B cell (primary cell): ENCODE data around the gene MND1. TPM values are rescaled to one million over a fixed set of nuclear protein-coding genes. Genes with fewer than 3 reads are reported as not detected.
A peak's percentile ranks its signal among the peaks of the same experiment; 100 is the strongest.

Experiments
- ATAC-seq: fragments of 200-7000 bp; cut with Tn5 transposase; one replicate; pipeline ENCODE4 v1.10.0; 2021; ENCODE audit warnings: low read depth, mild to moderate bottlenecking, moderate number of reproducible peaks, moderate library complexity
- CTCF ChIA-PET: fragments of 350-600 bp; sonication (Branson Sonifier 250); formaldehyde crosslinking; loops from one replicate; lab custom pipeline; 2021; ENCODE audit warnings: antibody characterized with exemption, inconsistent platforms; lab: Charles Lee
- POLR2A ChIA-PET: fragments of 350-600 bp; sonication (Branson Sonifier 250); formaldehyde crosslinking; loops from one replicate; lab custom pipeline; 2021; ENCODE audit warnings: antibody characterized with exemption; lab: Charles Lee
- DNase-seq: peaks from one replicate; pipeline ENCODE4 v3.0.0; 2013
- H2AFZ ChIP-seq: 2 replicates; pipeline ENCODE4 v1.6.1; 2012; ENCODE audit warnings: mild to moderate bottlenecking, low read depth, low read length; ENCODE audit not compliant: insufficient read depth, poor library complexity, severe bottlenecking
- H3K27ac ChIP-seq, 2 donors: 1 replicate in 1 of 2; 2 replicates in 1 of 2; pipeline ENCODE4 v1.5.1; 2012 to 2013; ENCODE audit warnings: low read length in 2 of 2, mild to moderate bottlenecking in 2 of 2, moderate library complexity in 1 of 2
- H3K27me3 ChIP-seq, 4 experiments: fragments of 200-600 bp in 1 of 4; sonication (generic) in 1 of 4; replicated peaks in 1 of 4; 1 replicate in 2 of 4; 2 replicates in 2 of 4; pipeline versions ENCODE4 v1.6.1 to v1.7.0; 2013 to 2016; ENCODE audit warnings: low read length in 3 of 4, mild to moderate bottlenecking in 2 of 4, mixed read lengths in 1 of 4, moderate library complexity in 1 of 4; ENCODE audit not compliant: insufficient read depth in 4 of 4, control insufficient read depth in 3 of 4; ENCODE audit errors: control extremely low read depth in 1 of 4
- H3K36me3 ChIP-seq, 2 experiments: replicated peaks in 1 of 2; 1 replicate in 1 of 2; 2 replicates in 1 of 2; pipeline versions ENCODE4 v1.6.1 to v1.7.1; 2013; ENCODE audit warnings: low read length in 1 of 2; ENCODE audit not compliant: insufficient read depth in 2 of 2, control insufficient read depth in 1 of 2; ENCODE audit errors: control extremely low read depth in 1 of 2, extremely low read depth in 1 of 2
- H3K4me1 ChIP-seq, 2 donors: fragments of 200-600 bp in 1 of 2; sonication (generic) in 1 of 2; 1 replicate in 1 of 2; 2 replicates in 1 of 2; pipeline versions ENCODE4 v1.5.1 to v1.6.1; 2013 to 2017; ENCODE audit warnings: low read length in 2 of 2; ENCODE audit not compliant: control insufficient read depth in 2 of 2, insufficient read depth in 2 of 2
- H3K4me2 ChIP-seq: replicated peaks from 2 replicates; pipeline ENCODE3; 2012; ENCODE audit warnings: mild to moderate bottlenecking, low read depth, low read length; ENCODE audit not compliant: poor library complexity, severe bottlenecking
- H3K4me3 ChIP-seq, 5 experiments: fragments of 200-600 bp in 1 of 5; sonication (generic) in 1 of 5; 1 replicate in 3 of 5; 2 replicates in 2 of 5; pipeline versions ENCODE4 v1.5.1 to v1.7.0; 2011 to 2016; ENCODE audit warnings: low read length in 4 of 5, mild to moderate bottlenecking in 4 of 5, low read depth in 2 of 5, control low read depth in 1 of 5, moderate library complexity in 1 of 5; ENCODE audit not compliant: insufficient read depth in 1 of 5; ENCODE audit errors: control extremely low read depth in 1 of 5, extremely low read depth in 1 of 5
- H3K79me2 ChIP-seq: fragments of 200-600 bp; sonication (generic); one replicate; pipeline ENCODE4 v1.6.0; 2016; ENCODE audit warnings: low read length; ENCODE audit not compliant: control insufficient read depth, insufficient read depth
- H3K9ac ChIP-seq: fragments of 200-600 bp; sonication (generic); 2 replicates; pipeline ENCODE4 v1.6.1; 2017; ENCODE audit warnings: mild to moderate bottlenecking, low read length, moderate library complexity
- H3K9me3 ChIP-seq, 3 donors: one replicate each; pipeline versions ENCODE4 v1.6.1 to v1.7.1; 2013; ENCODE audit warnings: low read length in 2 of 3; ENCODE audit not compliant: control insufficient read depth in 2 of 3, insufficient read depth in 1 of 3; ENCODE audit errors: control extremely low read depth in 1 of 3
- H4K20me1 ChIP-seq: 2 replicates; pipeline ENCODE4 v1.6.0; 2012; ENCODE audit warnings: mild to moderate bottlenecking, low read length; ENCODE audit not compliant: insufficient read depth, control insufficient read depth, poor library complexity, severe bottlenecking
- H3K27ac Mint-ChIP-seq: one replicate; pipeline ENCODE4 v1.8.0; 2021; ENCODE audit warnings: mixed read lengths
- H3K27me3 Mint-ChIP-seq: one replicate; pipeline ENCODE4 v1.8.0; 2021; ENCODE audit warnings: mixed read lengths
- H3K4me1 Mint-ChIP-seq: one replicate; pipeline ENCODE4 v1.8.0; 2021; ENCODE audit warnings: mixed read lengths
- H3K4me3 Mint-ChIP-seq: one replicate; pipeline ENCODE4 v1.8.0; 2021; ENCODE audit warnings: mixed read lengths
- H3K9me3 Mint-ChIP-seq: one replicate; pipeline ENCODE4 v1.8.0; 2022; ENCODE audit warnings: mixed read lengths; ENCODE audit not compliant: insufficient read depth
- CTCF ChIP-seq: fragments of 200-600 bp; IDR thresholded peaks from one replicate; pipeline ENCODE4 v1.8.0; 2022; ENCODE audit warnings: antibody characterized with exemption, mild to moderate bottlenecking
- EZH2 ChIP-seq: IDR thresholded peaks from 2 replicates; pipeline ENCODE4 v1.6.1; 2012; ENCODE audit warnings: borderline replicate concordance, low read depth, mild to moderate bottlenecking, moderate library complexity, low read length; ENCODE audit not compliant: insufficient read depth, poor library complexity, severe bottlenecking
- WGBS: methylation state at CpG from one replicate; pipeline ENCODE4 v1.1.5; 2013; ENCODE audit warnings: missing lambda C conversion rate; ENCODE audit not compliant: insufficient coverage; 5-methylcytosine and 5-hydroxymethylcytosine counted together
- intact Hi-C: fragments of 100-400 bp; cut with micrococcal nuclease; formaldehyde crosslinking; loops from one replicate; pipeline ENCODE4 v1.10.0; 2022
- polyA plus RNA-seq: library from polyadenylated mRNA; depleted of rRNA; stranded (reverse); fragments of >200 nt; gene quantifications from 2 replicates; pipeline ENCODE4 v1.2.3, GENCODE V29; 2012
- total RNA-seq, 2 donors: library from RNA; stranded (reverse); fragments of 120-200 nt in 1 of 2; gene quantifications; 1 replicate in 1 of 2; 2 replicates in 1 of 2; pipeline versions ENCODE4 v1.2.3 to v1.2.4, GENCODE V29; 2013 to 2022

The MND1 gene
- total and polyA plus RNA-seq, 2 donors (not counting 1 experiment from before 2014, with no cell fraction given), result not detected

DNA sequence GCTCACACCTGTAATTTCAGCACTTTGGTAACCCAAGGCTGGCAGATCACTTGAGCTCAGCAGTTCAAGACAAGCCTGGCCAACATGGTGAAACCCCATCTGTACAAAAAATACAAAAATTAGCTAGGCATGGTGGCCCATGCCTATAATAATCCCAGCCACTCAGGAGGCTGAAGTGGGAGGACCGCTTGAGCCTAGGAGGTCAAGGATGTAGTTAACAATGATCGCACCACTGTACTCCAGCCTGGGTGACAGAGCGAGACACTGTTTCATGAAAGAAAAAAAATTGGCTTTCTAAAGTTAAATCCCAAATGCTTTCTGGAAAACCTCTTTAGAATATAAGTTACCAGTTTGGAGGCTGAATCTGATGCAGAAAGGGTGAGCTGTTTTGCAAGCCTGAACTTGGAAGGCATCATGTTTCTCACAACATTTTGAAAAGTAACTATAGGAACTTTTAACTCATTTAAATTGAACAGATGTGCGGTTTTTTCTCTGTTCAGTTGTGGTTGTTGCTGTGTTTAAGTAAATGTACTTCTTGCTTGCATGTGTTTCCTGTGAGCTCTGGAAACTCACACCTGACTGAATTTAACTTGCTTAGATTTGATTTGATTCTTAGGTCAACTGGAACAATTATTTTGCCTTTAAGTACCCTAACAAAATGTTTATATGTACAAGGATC lies 81.9 kb downstream of the MND1 start:
- Mint-ChIP-seq H3K9me3 (no peaks in the 10 kb centered on the region), H3K27me3 (no peaks in the 10 kb centered on the region), H3K4me1 (peaks cover 47% of the 10 kb centered on the region), H3K27ac (peak overlapping the region; percentile 92), H3K4me3 (peak overlapping the region; percentile 70)
- peak overlapping the region; percentile 54 for H3K4me2 ChIP-seq
- no peaks in the 10 kb centered on the region for H3K27me3 ChIP-seq
- CTCF ChIA-PET, result interaction anchor here (0.7 to 2.9 kb wide), 8 partner anchors 40 to 324 kb away, joined by 3 to 15 read pairs (median 4); partner anchors contain the start of gene TMEM131L
- H2AFZ ChIP-seq, result no peak overlapping the region
- peak overlapping the region in 2 of 5 experiments; percentile 15 to 23 for H3K4me3 ChIP-seq
- intact Hi-C loops, result no loop called here
- H3K36me3 ChIP-seq, result no peaks in the 10 kb centered on the region
- H4K20me1 ChIP-seq, result no peaks in the 10 kb centered on the region
- peak overlapping the region; percentile 86 to 90 for H3K27ac ChIP-seq
- ATAC-seq (peak; percentile 67), DNase-seq (peak; percentile 69)
- 33% methylated on average over 1 of the region's 4 CpGs for WGBS
- peaks cover 28% of the 10 kb centered on the region for H3K79me2 ChIP-seq
- H3K4me1 ChIP-seq, result peaks cover 35 to 47% of the 10 kb centered on the region in 2 donors
- peaks cover 0 to 4% (median 0%) of the 10 kb centered on the region in 3 donors for H3K9me3 ChIP-seq
- no peak for TF ChIP-seq EZH2
- TF ChIP-seq CTCF, result no peak
- peak overlapping the region; percentile 41 for H3K9ac ChIP-seq
- POLR2A ChIA-PET, result interaction anchor here (0.7 to 1.2 kb wide), 3 partner anchors 8 to 13 kb away, joined by 3 read pairs; no protein-coding TSS in a partner anchor
